GM21786 (cell line): ENCODE data around the gene LYPD3.

Experiments used
- ATAC-seq: cut with Tn5 transposase; IDR thresholded peaks from one replicate; pipeline ENCODE4 v1.9.1; 2021; ENCODE audit not compliant: unreplicated experiment

LYPD3 gene

GRCh38 chr19:43435775-43436174 lies 29.6 kb downstream of the LYPD3 start:
- no peak for ATAC-seq

DNA sequence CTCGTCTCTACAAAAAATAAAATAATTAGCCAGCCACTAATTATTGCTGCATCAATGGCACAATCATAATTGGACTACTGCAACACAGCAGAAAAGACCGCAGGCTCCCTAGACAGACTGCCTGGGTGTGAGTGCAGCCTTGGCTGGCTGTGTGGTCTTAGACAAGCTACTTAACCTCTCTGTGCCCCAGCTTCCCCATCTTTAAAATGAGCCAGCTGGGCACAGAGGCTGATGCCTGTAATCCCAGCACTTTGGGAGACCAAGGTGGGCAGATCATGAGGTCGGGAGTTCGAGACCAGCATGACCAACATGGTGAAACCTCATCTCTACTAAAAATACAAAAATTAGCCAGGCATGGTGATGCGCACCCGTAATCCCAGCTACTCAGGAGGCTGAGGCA lies 31.7 kb downstream of the LYPD3 start:
- no peak for ATAC-seq

GRCh38 chr19:43433358-43433673 lies 32.1 kb downstream of the LYPD3 start:
- ATAC-seq: no peak

- no peak for ATAC-seq
Observed at GRCh38 chr19:43430976-43431375, 34.4 kb downstream of the LYPD3 start.

DNA sequence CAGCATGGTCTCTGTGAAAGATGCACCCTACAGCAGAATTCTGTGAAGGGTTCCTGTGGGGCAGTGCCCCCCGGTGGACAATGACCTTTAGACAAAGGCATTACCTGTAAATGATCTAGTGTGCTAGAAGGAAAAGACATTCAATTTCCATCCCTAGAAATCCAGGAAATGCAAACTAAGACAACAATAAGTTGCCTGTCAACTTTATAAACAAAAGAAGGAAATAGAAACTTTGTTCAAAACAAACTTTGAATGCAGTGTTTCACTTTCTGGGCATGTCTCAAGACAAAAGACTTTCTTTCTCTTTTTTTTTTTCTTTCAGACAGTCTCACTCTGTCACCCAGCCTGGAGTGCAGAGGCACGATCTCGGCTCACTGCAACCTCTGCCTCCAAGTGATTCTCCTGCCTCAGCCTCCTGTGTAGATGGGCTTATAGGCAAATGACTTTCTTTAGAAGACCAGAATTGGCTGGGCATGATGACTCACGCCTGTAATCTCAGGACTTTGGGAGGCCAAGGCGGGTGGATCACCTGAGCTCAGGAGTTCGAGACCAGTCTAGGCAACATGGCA lies 35.2 kb downstream of the LYPD3 start:
- ATAC-seq: no peak

DNA sequence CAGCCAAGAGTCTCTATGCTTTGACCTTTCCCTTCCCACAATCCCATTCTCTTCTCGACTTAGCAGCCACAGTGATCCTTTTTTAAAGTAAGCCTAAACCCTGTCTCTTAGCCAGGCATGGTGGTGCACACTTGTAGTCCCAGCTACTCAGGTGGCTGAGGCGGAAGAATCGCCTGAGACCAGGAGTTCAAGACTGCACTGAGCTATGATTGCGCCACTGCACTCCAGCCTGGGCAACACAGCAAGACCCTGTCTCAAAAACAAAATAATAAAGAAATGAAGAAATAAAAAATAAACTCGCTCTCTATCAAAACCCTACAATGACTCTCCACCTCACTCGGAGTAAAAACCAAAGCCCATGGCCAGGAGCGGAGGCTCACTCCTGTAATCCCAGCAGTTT lies 36.0 kb downstream of the LYPD3 start:
- ATAC-seq: no peak

DNA sequence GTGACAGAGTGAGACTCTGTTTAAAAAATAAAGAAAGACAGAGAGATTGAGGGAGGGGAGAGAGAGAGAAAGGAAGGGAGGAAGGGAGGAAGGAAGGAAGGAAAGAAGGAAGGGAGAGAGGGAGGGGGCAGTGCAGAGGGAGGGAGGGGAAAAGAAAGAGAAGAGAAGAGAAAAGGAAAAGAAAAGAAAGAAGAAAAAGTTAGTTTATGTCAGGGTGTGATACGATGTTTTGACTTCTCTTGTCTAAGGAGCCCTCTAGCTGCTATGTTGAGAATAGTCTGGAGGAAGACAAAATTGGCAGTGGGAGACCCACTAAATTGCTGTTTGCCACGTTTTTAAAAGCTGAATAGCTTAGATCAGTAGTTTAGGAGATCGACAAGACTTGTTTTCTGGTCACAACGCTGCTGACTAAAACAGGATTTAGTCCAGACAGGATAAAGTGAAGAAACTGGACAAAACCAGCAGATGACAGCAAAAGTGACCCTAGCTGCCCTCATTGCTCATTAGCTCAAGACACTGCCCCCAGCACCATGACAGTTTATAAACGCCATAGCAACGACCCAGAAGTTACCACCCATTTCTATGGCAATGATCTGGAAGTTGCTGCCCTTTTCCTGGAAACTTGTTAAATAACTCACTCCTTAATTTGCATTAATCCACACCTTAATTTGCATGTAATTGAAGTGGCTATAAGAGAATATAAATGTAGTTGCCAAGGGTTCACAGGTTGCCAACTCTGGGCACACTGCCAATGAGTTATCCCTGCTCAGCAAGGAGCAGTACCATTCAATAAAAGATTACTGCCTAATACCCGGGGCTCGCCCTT lies 39.6 kb downstream of the LYPD3 start:
- no peak for ATAC-seq

GRCh38 chr19:43423779-43424178 lies 41.6 kb downstream of the LYPD3 start:
- ATAC-seq: no peak

GRCh38 chr19:43422689-43423066 lies 42.7 kb downstream of the LYPD3 start:
- no peak for ATAC-seq

DNA sequence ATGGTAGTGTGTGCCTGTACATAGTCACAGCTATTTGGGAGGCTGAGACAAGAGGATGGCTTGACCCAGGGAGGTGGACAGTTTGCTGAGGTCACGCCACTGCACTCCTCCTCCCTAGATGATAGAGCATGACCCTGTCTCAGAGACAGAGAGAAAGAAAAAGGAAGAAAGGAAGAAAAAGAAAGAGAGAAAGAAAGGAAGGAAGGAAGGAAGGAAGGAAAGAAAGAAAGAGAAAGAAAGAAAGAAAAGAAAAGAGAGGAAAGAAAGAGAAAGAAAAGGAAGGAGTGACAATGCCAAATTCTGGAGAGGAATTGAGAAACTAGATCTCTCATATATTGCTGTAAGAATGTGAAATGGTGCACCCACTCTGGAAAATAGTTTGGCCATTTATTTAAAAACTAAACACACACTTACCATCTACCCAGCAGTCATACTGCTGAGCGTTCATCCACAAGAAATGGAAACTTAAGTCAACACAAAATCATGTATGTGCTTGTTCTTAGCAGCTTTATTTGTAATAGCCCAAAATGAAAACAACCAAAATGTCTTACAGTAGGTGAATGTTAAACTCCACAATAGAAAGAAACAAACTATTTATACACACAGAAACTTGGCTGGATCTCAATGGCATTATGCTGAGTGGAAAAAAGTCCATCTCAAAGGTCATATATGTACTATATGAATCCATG lies 43.3 kb downstream of the LYPD3 start:
- ATAC-seq: no peak

- ATAC-seq: no peak
Observed at GRCh38 chr19:43420954-43421353, 44.5 kb downstream of the LYPD3 start.

DNA sequence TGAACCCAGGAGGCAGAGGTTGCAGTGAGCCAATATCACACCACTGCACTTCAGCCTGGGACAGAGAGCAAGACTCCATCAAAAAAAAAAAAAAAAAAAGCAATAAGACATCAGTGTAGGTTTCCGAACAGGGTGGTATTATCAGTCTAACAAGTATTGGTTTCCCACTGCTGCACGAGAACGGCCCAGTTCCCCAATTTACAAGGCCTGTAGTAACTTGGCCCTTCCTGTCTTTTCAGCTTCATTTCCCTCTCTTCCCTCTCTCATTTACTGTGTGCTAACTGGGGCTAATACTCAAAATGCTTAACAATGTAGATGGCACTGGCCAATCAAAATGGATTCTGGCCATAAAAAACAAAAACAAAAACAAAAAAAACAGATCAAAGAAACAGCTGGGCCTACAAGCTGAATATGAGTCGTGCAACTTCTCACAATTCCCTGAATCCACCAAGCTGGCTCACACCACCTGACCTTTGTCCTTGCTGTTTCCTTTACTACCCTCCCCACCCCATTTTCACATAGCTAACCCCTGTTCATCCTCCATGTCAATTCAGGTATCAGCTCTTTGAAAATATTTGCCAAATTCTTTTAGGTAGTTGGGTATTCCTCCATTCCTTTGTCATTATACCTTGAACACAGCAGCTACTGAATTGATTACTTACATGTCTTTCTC lies 48.3 kb downstream of the LYPD3 start:
- ATAC-seq: no peak

GRCh38 chr19:43414554-43414953 lies 50.9 kb downstream of the LYPD3 start, which contains the start of gene TEX101:
Gene TEX101 (plus strand): TSS chr19:43414890. CDS start chr19:43415920, 1,030 bp downstream.
- no peak for ATAC-seq

- no peak for ATAC-seq
Observed at GRCh38 chr19:43412441-43412840, 53.0 kb downstream of the LYPD3 start.
